ENCODE results near the gene FAM8A1. TPM values are rescaled to one million over a fixed set of nuclear protein-coding genes. Genes with fewer than 3 reads are reported as not detected.

The FAM8A1 gene
- polyA plus RNA-seq, 1 experiment, result 5.7 TPM

DNA sequence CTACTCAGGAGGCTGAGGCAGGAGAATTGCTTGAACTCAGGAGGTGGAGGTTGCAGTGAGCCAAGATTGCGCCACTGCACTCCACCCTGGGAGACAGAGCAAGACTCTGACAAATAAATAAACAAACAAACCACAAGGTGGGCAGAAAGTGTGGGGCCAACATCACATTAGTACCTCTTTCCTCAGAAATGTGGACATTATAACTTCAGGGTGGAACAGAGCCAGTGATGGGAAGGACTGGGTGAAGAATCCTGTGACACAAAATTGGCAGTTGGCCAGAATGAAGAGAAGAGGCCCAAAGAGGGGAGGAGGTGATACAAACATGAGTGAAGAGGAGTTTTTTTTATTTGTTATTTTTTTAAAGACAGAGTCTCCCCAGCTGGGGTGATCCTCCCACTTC is 56.0 kb downstream of the FAM8A1 start:
- CTCF ChIA-PET, result interaction anchor here (1.5 kb wide), 1 partner anchor 21 kb away, joined by 3 read pairs; no protein-coding TSS in a partner anchor
- TF ChIP-seq, protein P1, sequence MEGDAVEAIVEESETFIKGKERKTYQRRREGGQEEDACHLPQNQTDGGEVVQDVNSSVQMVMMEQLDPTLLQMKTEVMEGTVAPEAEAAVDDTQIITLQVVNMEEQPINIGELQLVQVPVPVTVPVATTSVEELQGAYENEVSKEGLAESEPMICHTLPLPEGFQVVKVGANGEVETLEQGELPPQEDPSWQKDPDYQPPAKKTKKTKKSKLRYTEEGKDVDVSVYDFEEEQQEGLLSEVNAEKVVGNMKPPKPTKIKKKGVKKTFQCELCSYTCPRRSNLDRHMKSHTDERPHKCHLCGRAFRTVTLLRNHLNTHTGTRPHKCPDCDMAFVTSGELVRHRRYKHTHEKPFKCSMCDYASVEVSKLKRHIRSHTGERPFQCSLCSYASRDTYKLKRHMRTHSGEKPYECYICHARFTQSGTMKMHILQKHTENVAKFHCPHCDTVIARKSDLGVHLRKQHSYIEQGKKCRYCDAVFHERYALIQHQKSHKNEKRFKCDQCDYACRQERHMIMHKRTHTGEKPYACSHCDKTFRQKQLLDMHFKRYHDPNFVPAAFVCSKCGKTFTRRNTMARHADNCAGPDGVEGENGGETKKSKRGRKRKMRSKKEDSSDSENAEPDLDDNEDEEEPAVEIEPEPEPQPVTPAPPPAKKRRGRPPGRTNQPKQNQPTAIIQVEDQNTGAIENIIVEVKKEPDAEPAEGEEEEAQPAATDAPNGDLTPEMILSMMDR (IDR thresholded peaks at IDR 0.05; ENCODE audit: insufficient read depth, low read depth, low read length), result no peak

GRCh38 chr6:17656644-17657043 is 56.5 kb downstream of the FAM8A1 start:
- H3K36me3 ChIP-seq (ENCODE audit: control insufficient read depth, insufficient read depth, low read length), result peaks cover 5% of the 10 kb centered on the region
- ChIA-PET CTCF (interaction anchor here (1.0 to 1.5 kb wide), 2 partner anchors 18 to 21 kb away, joined by 3 to 4 read pairs; no protein-coding TSS in a partner anchor), POLR2A (no interaction called here)
- no peak overlapping the region for H3K4me3 ChIP-seq (ENCODE audit: low read depth, low read length)
- no peaks in the 10 kb centered on the region for H3K27me3 ChIP-seq (ENCODE audit: control insufficient read depth, insufficient read depth, low read length)
- no peak for DNase-seq (ENCODE audit: low read depth)
- TF ChIP-seq, protein P1 (IDR thresholded peaks at IDR 0.05; ENCODE audit: insufficient read depth, low read depth, low read length), result no peak

More for the DNA sequence above, 56.0 kb downstream of the FAM8A1 start:
- no peak for DNase-seq (ENCODE audit: low read depth)
- H3K36me3 ChIP-seq (ENCODE audit: control insufficient read depth, insufficient read depth, low read length), result 0 out of 2 replicates have a peak, but pooled peaks cover 3% of the 10 kb centered on the region
- no peaks in the 10 kb centered on the region for H3K27me3 ChIP-seq (ENCODE audit: control insufficient read depth, insufficient read depth, low read length)
- H3K4me3 ChIP-seq (ENCODE audit: low read depth, low read length), result no peak overlapping the region
- POLR2A ChIA-PET, result no interaction called here

Small RNAs within 50 kb of the gene (small RNA-seq; reads per million reads assigned to genes)
- gene RNU6-190P (ENCODE audit: insufficient read length, low read depth, low replicate concordance) (not detected), gene SUMO2P13 (ENCODE audit: insufficient read length, low read depth, low replicate concordance) (not detected)

Other genes starting within 250 kb of the FAM8A1 start
- gene CAP2, start 206.7 kb upstream of the FAM8A1 start, polyA plus RNA-seq (2011; rRNA removed), result 84.4 and 99.1 TPM in 2 replicates
- gene NUP153, start 106.6 kb downstream of the FAM8A1 start, polyA plus RNA-seq (2011; rRNA removed), result 15.6 and 22.9 TPM in 2 replicates

Data from BJ (cell line).